Neural progenitor cell (in vitro differentiated cells): Measurements from ENCODE around the gene LPIN1. TPM values are rescaled to one million over a fixed set of nuclear protein-coding genes. Genes with fewer than 3 reads are reported as not detected.

Experiments used
- DNase-seq: peaks from one replicate; pipeline ENCODE4 v3.0.0-alpha.2; 2016; ENCODE audit warnings: low spot score
- H2AFZ ChIP-seq: fragments of 200-600 bp; sonication (generic); replicated peaks from 2 replicates; pipeline ENCODE4 v1.6.1; 2016; ENCODE audit warnings: antibody characterized with exemption
- H3F3A ChIP-seq: fragments of 200-600 bp; sonication (generic); 2 replicates; pipeline ENCODE4 v1.6.1; 2016; ENCODE audit warnings: antibody characterized with exemption, low read depth
- H3K27ac ChIP-seq: fragments of 200-600 bp; sonication (generic); 2 replicates; pipeline ENCODE4 v1.5.1; 2016; ENCODE audit warnings: mild to moderate bottlenecking
- H3K27me3 ChIP-seq: fragments of 200-600 bp; sonication (generic); 2 replicates; pipeline ENCODE4 v1.6.1; 2016; ENCODE audit warnings: mild to moderate bottlenecking, moderate library complexity
- H3K36me3 ChIP-seq: fragments of 200-600 bp; sonication (generic); 2 replicates; pipeline ENCODE4 v1.5.1; 2016
- H3K4me1 ChIP-seq: fragments of 200-600 bp; sonication (generic); 2 replicates; pipeline ENCODE4 v1.6.1; 2016; ENCODE audit warnings: mixed run types
- H3K4me2 ChIP-seq: fragments of 200-600 bp; sonication (generic); 2 replicates; pipeline ENCODE4 v1.6.1; 2016
- H3K4me3 ChIP-seq: fragments of 200-600 bp; sonication (generic); 2 replicates; pipeline ENCODE4 v1.5.1; 2016
- H3K79me2 ChIP-seq: fragments of 200-600 bp; sonication (generic); 2 replicates; pipeline ENCODE4 v1.6.1; 2016; ENCODE audit warnings: low read depth
- H3K9ac ChIP-seq: fragments of 200-600 bp; sonication (generic); 2 replicates; pipeline ENCODE4 v1.6.1; 2016
- H3K9me3 ChIP-seq: fragments of 200-600 bp; sonication (generic); 2 replicates; pipeline ENCODE4 v1.5.1; 2016; ENCODE audit warnings: low read depth
- H4K20me1 ChIP-seq: fragments of 200-600 bp; sonication (generic); 2 replicates; pipeline ENCODE4 v1.6.1; 2016; ENCODE audit warnings: low read depth
- H3K27ac Mint-ChIP-seq: 3 replicates; pipeline ENCODE4 v1.8.0; 2021; ENCODE audit warnings: mixed read lengths
- H3K27me3 Mint-ChIP-seq: 2 replicates; pipeline ENCODE4 v1.8.0; 2022; ENCODE audit warnings: low read depth, mild to moderate bottlenecking, inconsistent platforms, moderate library complexity, mixed read lengths; ENCODE audit not compliant: insufficient read depth
- H3K36me3 Mint-ChIP-seq: 3 replicates; pipeline ENCODE4 v1.8.0; 2021; ENCODE audit warnings: mixed read lengths
- H3K4me1 Mint-ChIP-seq: 3 replicates; pipeline ENCODE4 v1.8.0; 2021; ENCODE audit warnings: mixed read lengths
- H3K4me3 Mint-ChIP-seq: 3 replicates; pipeline ENCODE4 v1.8.0; 2021; ENCODE audit warnings: mild to moderate bottlenecking, moderate library complexity, mixed read lengths
- H3K9me3 Mint-ChIP-seq: 3 replicates; pipeline ENCODE4 v1.8.0; 2020; ENCODE audit warnings: mixed read lengths
- EZH2 ChIP-seq: fragments of 200-600 bp; sonication (generic); IDR thresholded peaks from 2 replicates; pipeline ENCODE4 v1.6.1; 2017; ENCODE audit warnings: antibody characterized with exemption, mild to moderate bottlenecking, moderate library complexity
- EZH2phosphoT487 ChIP-seq: fragments of 200-600 bp; sonication (generic); IDR thresholded peaks from 2 replicates; pipeline ENCODE4 v1.6.1; 2017; ENCODE audit warnings: antibody characterized with exemption
- total RNA-seq: library from RNA; depleted of rRNA; stranded (reverse); fragments of >200 nt; gene quantifications from 2 replicates; pipeline ENCODE4 v1.2.3, GENCODE V29; 2015; ENCODE audit warnings: low replicate concordance
- TF ChIP-seq, protein P1 (sequence below): fragments of 200-600 bp; sonication (generic); IDR thresholded peaks from 2 replicates; pipeline ENCODE4 v1.5.1; 2017; ENCODE audit warnings: antibody characterized with exemption, mild to moderate bottlenecking

LPIN1 gene
- total RNA-seq, 1 donor from 2014 or later, result 18.0 TPM

- no peak overlapping the region for H3K4me2 ChIP-seq
- no peaks in the 10 kb centered on the region for H4K20me1 ChIP-seq
- no peak for DNase-seq
- H3F3A ChIP-seq, result no peaks in the 10 kb centered on the region
- peaks cover 4% of the 10 kb centered on the region for H3K9me3 Mint-ChIP-seq
- peaks cover 10% of the 10 kb centered on the region for H3K4me1 Mint-ChIP-seq
- no peak overlapping the region for H3K27ac Mint-ChIP-seq
- no peak overlapping the region for H3K9ac ChIP-seq
- H3K27ac ChIP-seq, result no peak overlapping the region
- H3K79me2 ChIP-seq, result no peaks in the 10 kb centered on the region
- H3K4me3 Mint-ChIP-seq, result no peak overlapping the region
- no peak for TF ChIP-seq EZH2phosphoT487
- TF ChIP-seq EZH2, result no peak
- TF ChIP-seq, protein P1, sequence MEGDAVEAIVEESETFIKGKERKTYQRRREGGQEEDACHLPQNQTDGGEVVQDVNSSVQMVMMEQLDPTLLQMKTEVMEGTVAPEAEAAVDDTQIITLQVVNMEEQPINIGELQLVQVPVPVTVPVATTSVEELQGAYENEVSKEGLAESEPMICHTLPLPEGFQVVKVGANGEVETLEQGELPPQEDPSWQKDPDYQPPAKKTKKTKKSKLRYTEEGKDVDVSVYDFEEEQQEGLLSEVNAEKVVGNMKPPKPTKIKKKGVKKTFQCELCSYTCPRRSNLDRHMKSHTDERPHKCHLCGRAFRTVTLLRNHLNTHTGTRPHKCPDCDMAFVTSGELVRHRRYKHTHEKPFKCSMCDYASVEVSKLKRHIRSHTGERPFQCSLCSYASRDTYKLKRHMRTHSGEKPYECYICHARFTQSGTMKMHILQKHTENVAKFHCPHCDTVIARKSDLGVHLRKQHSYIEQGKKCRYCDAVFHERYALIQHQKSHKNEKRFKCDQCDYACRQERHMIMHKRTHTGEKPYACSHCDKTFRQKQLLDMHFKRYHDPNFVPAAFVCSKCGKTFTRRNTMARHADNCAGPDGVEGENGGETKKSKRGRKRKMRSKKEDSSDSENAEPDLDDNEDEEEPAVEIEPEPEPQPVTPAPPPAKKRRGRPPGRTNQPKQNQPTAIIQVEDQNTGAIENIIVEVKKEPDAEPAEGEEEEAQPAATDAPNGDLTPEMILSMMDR, result no peak
- peaks cover 7% of the 10 kb centered on the region for H3K27me3 Mint-ChIP-seq
- H3K4me3 ChIP-seq, result no peak overlapping the region
- no peaks in the 10 kb centered on the region for H3K9me3 ChIP-seq
- no peak overlapping the region for H2AFZ ChIP-seq
- H3K27me3 ChIP-seq, result no peaks in the 10 kb centered on the region
- H3K36me3 Mint-ChIP-seq, result peaks cover 3% of the 10 kb centered on the region
- H3K4me1 ChIP-seq, result no peaks in the 10 kb centered on the region
- no peaks in the 10 kb centered on the region for H3K36me3 ChIP-seq
Measured at GRCh38 chr2:11701751-11702301, 44.6 kb upstream of the LPIN1 start.

DNA sequence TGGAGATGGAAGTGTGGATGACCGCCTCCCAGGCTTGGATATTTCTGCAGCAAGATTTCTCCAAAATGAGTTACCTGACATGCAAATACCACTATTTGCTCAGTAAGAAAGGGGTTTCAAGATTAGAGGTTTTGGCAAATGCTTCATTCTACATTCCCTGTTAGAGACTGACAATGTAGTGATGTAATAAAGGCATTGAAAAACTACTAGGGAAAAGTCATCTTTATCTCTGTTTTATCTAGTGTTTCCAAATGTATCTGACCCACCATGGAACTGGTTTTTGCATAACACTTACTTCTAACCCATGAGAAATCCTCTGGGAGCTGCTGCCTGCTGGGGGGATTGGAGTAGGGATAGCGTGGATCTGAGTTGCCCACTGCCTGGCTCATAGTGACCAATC is 43.5 kb upstream of the LPIN1 start:
- Mint-ChIP-seq H3K36me3 (peaks cover 3% of the 10 kb centered on the region), H3K4me1 (no peaks in the 10 kb centered on the region), H3K4me3 (no peak overlapping the region), H3K9me3 (peaks cover 7% of the 10 kb centered on the region), H3K27ac (no peak overlapping the region), H3K27me3 (peaks cover 11% of the 10 kb centered on the region)
- Histone ChIP-seq H3K4me1 (no peaks in the 10 kb centered on the region), H3K9me3 (no peaks in the 10 kb centered on the region), H3K79me2 (no peaks in the 10 kb centered on the region), H3K4me3 (no peak overlapping the region), H3K9ac (no peak overlapping the region), H2AFZ (no peak overlapping the region), H3K27me3 (no peaks in the 10 kb centered on the region), H3K36me3 (no peaks in the 10 kb centered on the region), H3K27ac (no peak overlapping the region), H3F3A (no peaks in the 10 kb centered on the region), H3K4me2 (no peak overlapping the region), H4K20me1 (no peaks in the 10 kb centered on the region)
- no peak for DNase-seq
- TF ChIP-seq EZH2 (no peak), EZH2phosphoT487 (no peak)
- TF ChIP-seq, protein P1, result no peak

- no peak overlapping the region for H3K9ac ChIP-seq
- H3K4me3 ChIP-seq, result no peak overlapping the region
- H3K4me1 ChIP-seq, result no peaks in the 10 kb centered on the region
- no peaks in the 10 kb centered on the region for H3K27me3 ChIP-seq
- no peak overlapping the region for H3K27ac ChIP-seq
- H3K36me3 ChIP-seq, result no peaks in the 10 kb centered on the region
- H3K27ac Mint-ChIP-seq, result no peak overlapping the region
- H3K4me2 ChIP-seq, result no peak overlapping the region
- H3K9me3 Mint-ChIP-seq, result peaks cover 7% of the 10 kb centered on the region
- peaks cover 13% of the 10 kb centered on the region for H3K27me3 Mint-ChIP-seq
- no peak overlapping the region for H2AFZ ChIP-seq
- H3K9me3 ChIP-seq, result no peaks in the 10 kb centered on the region
- no peak for DNase-seq
- H3K4me1 Mint-ChIP-seq, result no peaks in the 10 kb centered on the region
- TF ChIP-seq, protein P1, result no peak
- no peak for TF ChIP-seq EZH2phosphoT487
- TF ChIP-seq EZH2, result no peak
- H3K4me3 Mint-ChIP-seq, result no peak overlapping the region
- no peaks in the 10 kb centered on the region for H3F3A ChIP-seq
- peaks cover 3% of the 10 kb centered on the region for H3K36me3 Mint-ChIP-seq
- H4K20me1 ChIP-seq, result no peaks in the 10 kb centered on the region
- no peaks in the 10 kb centered on the region for H3K79me2 ChIP-seq
Measured at GRCh38 chr2:11703700-11704099, 42.7 kb upstream of the LPIN1 start.
